Upper lobe of left lung (tissue), 6 donors: Measurements from ENCODE around the gene C1orf232. TPM values are rescaled to one million over a fixed set of nuclear protein-coding genes. Genes with fewer than 3 reads are reported as not detected.

Experiments
- ATAC-seq, 2 donors: fragments of 200-7000 bp; cut with Tn5 transposase; one replicate each; pipeline ENCODE4 v1.9.1; 2022; ENCODE audit warnings: mild to moderate bottlenecking in 2 of 2, moderate library complexity in 2 of 2; ENCODE audit not compliant: low FRiP score in 2 of 2
- DNase-seq, 2 donors: peaks; one replicate each; pipeline ENCODE4 v3.0.0-alpha.2; 2019 to 2020
- H3K27ac ChIP-seq, 4 donors: fragments of 200-600 bp; sonication (generic); one replicate each; pipeline ENCODE4 v1.5.1; 2016 to 2019
- H3K27me3 ChIP-seq, 4 donors: fragments of 200-600 bp; sonication (generic); one replicate each; pipeline ENCODE4 v1.5.1; 2017 to 2019
- H3K36me3 ChIP-seq, 4 donors: fragments of 200-600 bp; sonication (generic); one replicate each; pipeline ENCODE4 v1.5.1; 2016 to 2019
- H3K4me1 ChIP-seq, 4 donors: fragments of 200-600 bp; sonication (generic); one replicate each; pipeline ENCODE4 v1.5.1; 2018 to 2019
- H3K4me3 ChIP-seq, 4 donors: fragments of 200-600 bp; sonication (generic); one replicate each; pipeline ENCODE4 v1.5.1; 2017 to 2019; ENCODE audit warnings: mild to moderate bottlenecking in 2 of 4, moderate library complexity in 1 of 4
- H3K9me3 ChIP-seq, 4 donors: fragments of 200-600 bp; sonication (generic); one replicate each; pipeline ENCODE4 v1.5.1; 2018 to 2019
- CTCF ChIP-seq, 6 experiments: fragments of 450-650 bp in 4 of 6; fragments of 200-600 bp in 2 of 6; sonication (generic) in 2 of 6; IDR thresholded peaks; one replicate each; pipeline ENCODE4 v1.5.1; 2016 to 2019; ENCODE audit warnings: antibody characterized with exemption in 6 of 6
- EP300 ChIP-seq, 4 donors: sonication (generic); formaldehyde crosslinking; IDR thresholded peaks; one replicate each; pipeline ENCODE4 v1.5.1; 2017; ENCODE audit warnings: antibody characterized with exemption in 4 of 4, control low read depth in 2 of 4
- POLR2A ChIP-seq, 4 donors: fragments of 450-650 bp; IDR thresholded peaks; one replicate each; pipeline ENCODE4 v1.5.1; 2016 to 2017; ENCODE audit warnings: antibody characterized with exemption in 4 of 4, mild to moderate bottlenecking in 2 of 4
- POLR2AphosphoS5 ChIP-seq, 2 donors: sonication (generic); formaldehyde crosslinking; IDR thresholded peaks; one replicate each; pipeline ENCODE4 v1.5.1; 2017; ENCODE audit warnings: antibody characterized with exemption in 2 of 2
- WGBS, 2 donors: methylation state at CpG; one replicate each; pipeline ENCODE4 v1.1.5; 2017 to 2018; 5-methylcytosine and 5-hydroxymethylcytosine counted together
- total RNA-seq, 6 donors: library from RNA; depleted of rRNA in 4 of 6; stranded (reverse); fragments of >200 nt in 4 of 6; gene quantifications; one replicate each; pipeline versions ENCODE4 v1.1.0 to v1.2.1, GENCODE V29; 2016 to 2021
- donor health status: DM: no; HTN: no; CAD: no; lungs with moderate emphysema.
- donor health status: DM: no; HTN: yes; CAD: no; lungs with severe emphysema.

C1orf232 gene
- total RNA-seq, 6 donors from 2014 or later, result not detected

GRCh38 chr1:26164036-26164860, 4.5 kb downstream of the C1orf232 start:
- Histone ChIP-seq H3K9me3 (no peaks in the 10 kb centered on the region), H3K4me1 (peaks cover 22 to 35% (median 29%) of the 10 kb centered on the region in 4 donors), H3K27ac (peak overlapping the region in 2 of 4 donors; percentile 52 to 65), H3K36me3 (no peaks in the 10 kb centered on the region), H3K4me3 (peak overlapping the region in 3 of 4 donors; percentile 37 to 49 (median 43)), H3K27me3 (peaks cover 0 to 3% (median 0%) of the 10 kb centered on the region in 4 donors)
- TF ChIP-seq EP300 (IDR thresholded peaks at IDR 0.05) (no peak), POLR2AphosphoS5 (IDR thresholded peaks at IDR 0.05) (no peak), CTCF (IDR thresholded peaks at IDR 0.05) (peak; percentile 76 to 92 (median 88)), POLR2A (IDR thresholded peaks at IDR 0.05) (no peak)
- peak in 1 of 2 donors; percentile 93 for DNase-seq
- peak in 1 of 2 donors; percentile 80 for ATAC-seq
- WGBS, 2 donors, result 24 to 32% methylated on average over 21 to 41 of the region's 72 CpGs

- no peak overlapping the region for H3K27ac ChIP-seq
- H3K27me3 ChIP-seq, result peaks cover 0 to 3% (median 0%) of the 10 kb centered on the region in 4 donors
- ATAC-seq, result no peak
- WGBS, 2 donors, result 74 to 77% methylated on average over 8 to 9 of the region's 9 CpGs
- no peak for DNase-seq
- TF ChIP-seq POLR2A (IDR thresholded peaks at IDR 0.05) (no peak), CTCF (IDR thresholded peaks at IDR 0.05) (no peak), POLR2AphosphoS5 (IDR thresholded peaks at IDR 0.05) (no peak), EP300 (IDR thresholded peaks at IDR 0.05) (no peak)
- H3K4me3 ChIP-seq, result peak overlapping the region in 2 of 4 donors; percentile 37 to 43
- H3K4me1 ChIP-seq, result peaks cover 22 to 33% (median 29%) of the 10 kb centered on the region in 4 donors
- H3K36me3 ChIP-seq, result no peaks in the 10 kb centered on the region
- H3K9me3 ChIP-seq, result no peaks in the 10 kb centered on the region
Observed at GRCh38 chr1:26163684-26164035, 5.1 kb downstream of the C1orf232 start.

- Histone ChIP-seq H3K27ac (peak overlapping the region in 1 of 4 donors; percentile 81), H3K4me1 (peaks cover 22 to 35% (median 34%) of the 10 kb centered on the region in 4 donors), H3K27me3 (peaks cover 0 to 3% (median 0%) of the 10 kb centered on the region in 4 donors), H3K9me3 (no peaks in the 10 kb centered on the region), H3K4me3 (peak overlapping the region in 3 of 4 donors; percentile 45 to 62 (median 59)), H3K36me3 (no peaks in the 10 kb centered on the region)
- DNase-seq, result no peak
- no peak for ATAC-seq
- TF ChIP-seq POLR2A (IDR thresholded peaks at IDR 0.05), result no peak
- no peak for TF ChIP-seq CTCF (IDR thresholded peaks at IDR 0.05)
- TF ChIP-seq POLR2AphosphoS5 (IDR thresholded peaks at IDR 0.05), result no peak
- no peak for TF ChIP-seq EP300 (IDR thresholded peaks at IDR 0.05)
- 26 to 31% methylated on average over 19 to 21 of the region's 21 CpGs for WGBS, 2 donors
Observed at GRCh38 chr1:26162220-26162709, 6.5 kb downstream of the C1orf232 start.

- TF ChIP-seq POLR2A (IDR thresholded peaks at IDR 0.05), result no peak
- TF ChIP-seq POLR2AphosphoS5 (IDR thresholded peaks at IDR 0.05), result no peak
- TF ChIP-seq CTCF (IDR thresholded peaks at IDR 0.05), result peak in 5 of 6 experiments; percentile 31 to 57 (median 48)
- no peak for TF ChIP-seq EP300 (IDR thresholded peaks at IDR 0.05)
- DNase-seq, result peak; percentile 51 to 94
- H3K27me3 ChIP-seq, result peaks cover 0 to 3% (median 0%) of the 10 kb centered on the region in 4 donors
- H3K4me1 ChIP-seq, result peaks cover 22 to 39% (median 35%) of the 10 kb centered on the region in 4 donors
- peak overlapping the region; percentile 36 to 83 (median 68) for H3K27ac ChIP-seq
- H3K4me3 ChIP-seq, result peak overlapping the region; percentile 18 to 62 (median 52)
- H3K9me3 ChIP-seq, result no peaks in the 10 kb centered on the region
- 0 to 2% methylated on average over 5 to 52 of the region's 98 CpGs for WGBS, 2 donors
- H3K36me3 ChIP-seq, result no peaks in the 10 kb centered on the region
- ATAC-seq, result peak in 1 of 2 donors; percentile 82
Observed at GRCh38 chr1:26161415-26162219, 7.1 kb downstream of the C1orf232 start.
